WTC11 (cell line): ENCODE data around the gene CLEC17A.

Experiments used
- CREB1 ChIP-seq: sonication (generic); formaldehyde crosslinking; IDR thresholded peaks from 2 replicates; pipeline ENCODE4 v1.8.0; 2023; ENCODE audit warnings: mild to moderate bottlenecking, missing genetic modification reagents
- CTCF ChIP-seq: fragments of 200-600 bp; IDR thresholded peaks from 2 replicates; pipeline ENCODE4 v1.8.0; 2022; ENCODE audit warnings: antibody characterized with exemption
- HMGA2 ChIP-seq: fragments of 250-450 bp; sonication (Bioruptor Pico); IDR thresholded peaks from 2 replicates; pipeline ENCODE4 v1.4.0; 2021; ENCODE audit warnings: mild to moderate bottlenecking, moderate library complexity
- IRF1 ChIP-seq: sonication (generic); formaldehyde crosslinking; IDR thresholded peaks from 2 replicates; pipeline ENCODE4 v1.8.0; 2023; ENCODE audit warnings: missing genetic modification reagents
- JUN ChIP-seq: sonication (generic); formaldehyde crosslinking; IDR thresholded peaks from 2 replicates; pipeline ENCODE4 v1.8.0; 2023; ENCODE audit warnings: mild to moderate bottlenecking, missing genetic modification reagents
- MLX ChIP-seq: sonication (generic); formaldehyde crosslinking; IDR thresholded peaks from 2 replicates; pipeline ENCODE4 v1.8.1; 2023; ENCODE audit warnings: mild to moderate bottlenecking, missing genetic modification reagents, moderate library complexity
- SMAD3 ChIP-seq: sonication (generic); formaldehyde crosslinking; IDR thresholded peaks from 2 replicates; pipeline ENCODE4 v1.8.0; 2022; ENCODE audit warnings: missing genetic modification reagents, mild to moderate bottlenecking, borderline replicate concordance
- ZNF121 ChIP-seq: sonication (generic); formaldehyde crosslinking; IDR thresholded peaks from 2 replicates; pipeline ENCODE4 v1.8.0; 2023; ENCODE audit warnings: missing genetic modification reagents
- TF ChIP-seq, protein P1 (sequence below): fragments of 250-450 bp; sonication (Bioruptor Pico); IDR thresholded peaks from 2 replicates; pipeline ENCODE4 v1.9.0; 2021; ENCODE audit warnings: mild to moderate bottlenecking, borderline replicate concordance
- TF ChIP-seq, protein P2 (sequence below): sonication (generic); formaldehyde crosslinking; conservative IDR thresholded peaks from 2 replicates; pipeline ENCODE4 v1.8.1; 2022; ENCODE audit warnings: mild to moderate bottlenecking, missing genetic modification reagents

- TF ChIP-seq IRF1 (no peak), ZNF121 (no peak), CTCF (no peak), JUN (CRISPR knock-in tag) (no peak), HMGA2 (no peak), CREB1 (CRISPR knock-in tag) (no peak), SMAD3 (CRISPR knock-in tag) (no peak), MLX (CRISPR knock-in tag) (no peak)
- TF ChIP-seq, protein P1, sequence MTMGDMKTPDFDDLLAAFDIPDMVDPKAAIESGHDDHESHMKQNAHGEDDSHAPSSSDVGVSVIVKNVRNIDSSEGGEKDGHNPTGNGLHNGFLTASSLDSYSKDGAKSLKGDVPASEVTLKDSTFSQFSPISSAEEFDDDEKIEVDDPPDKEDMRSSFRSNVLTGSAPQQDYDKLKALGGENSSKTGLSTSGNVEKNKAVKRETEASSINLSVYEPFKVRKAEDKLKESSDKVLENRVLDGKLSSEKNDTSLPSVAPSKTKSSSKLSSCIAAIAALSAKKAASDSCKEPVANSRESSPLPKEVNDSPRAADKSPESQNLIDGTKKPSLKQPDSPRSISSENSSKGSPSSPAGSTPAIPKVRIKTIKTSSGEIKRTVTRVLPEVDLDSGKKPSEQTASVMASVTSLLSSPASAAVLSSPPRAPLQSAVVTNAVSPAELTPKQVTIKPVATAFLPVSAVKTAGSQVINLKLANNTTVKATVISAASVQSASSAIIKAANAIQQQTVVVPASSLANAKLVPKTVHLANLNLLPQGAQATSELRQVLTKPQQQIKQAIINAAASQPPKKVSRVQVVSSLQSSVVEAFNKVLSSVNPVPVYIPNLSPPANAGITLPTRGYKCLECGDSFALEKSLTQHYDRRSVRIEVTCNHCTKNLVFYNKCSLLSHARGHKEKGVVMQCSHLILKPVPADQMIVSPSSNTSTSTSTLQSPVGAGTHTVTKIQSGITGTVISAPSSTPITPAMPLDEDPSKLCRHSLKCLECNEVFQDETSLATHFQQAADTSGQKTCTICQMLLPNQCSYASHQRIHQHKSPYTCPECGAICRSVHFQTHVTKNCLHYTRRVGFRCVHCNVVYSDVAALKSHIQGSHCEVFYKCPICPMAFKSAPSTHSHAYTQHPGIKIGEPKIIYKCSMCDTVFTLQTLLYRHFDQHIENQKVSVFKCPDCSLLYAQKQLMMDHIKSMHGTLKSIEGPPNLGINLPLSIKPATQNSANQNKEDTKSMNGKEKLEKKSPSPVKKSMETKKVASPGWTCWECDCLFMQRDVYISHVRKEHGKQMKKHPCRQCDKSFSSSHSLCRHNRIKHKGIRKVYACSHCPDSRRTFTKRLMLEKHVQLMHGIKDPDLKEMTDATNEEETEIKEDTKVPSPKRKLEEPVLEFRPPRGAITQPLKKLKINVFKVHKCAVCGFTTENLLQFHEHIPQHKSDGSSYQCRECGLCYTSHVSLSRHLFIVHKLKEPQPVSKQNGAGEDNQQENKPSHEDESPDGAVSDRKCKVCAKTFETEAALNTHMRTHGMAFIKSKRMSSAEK (CRISPR knock-in tag) = no peak
- TF ChIP-seq, protein P2, sequence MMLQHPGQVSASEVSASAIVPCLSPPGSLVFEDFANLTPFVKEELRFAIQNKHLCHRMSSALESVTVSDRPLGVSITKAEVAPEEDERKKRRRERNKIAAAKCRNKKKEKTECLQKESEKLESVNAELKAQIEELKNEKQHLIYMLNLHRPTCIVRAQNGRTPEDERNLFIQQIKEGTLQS = no peak
Observed at GRCh38 chr19:14533450-14533849, 49.4 kb upstream of the CLEC17A start.
